ENCODE results near the gene ZNF3. TPM values are rescaled to one million over a fixed set of nuclear protein-coding genes. Genes with fewer than 3 reads are reported as not detected.
A peak's percentile ranks its signal among the peaks of the same experiment; 100 is the strongest.
"Not testable (repeated sequence)": the region's sequence is repeated elsewhere in the genome, so short reads cannot be mapped to it uniquely, and the experiment has no call there.

The ZNF3 gene
- 22.6 and 25.1 TPM in 2 replicates for total RNA-seq (2014; rRNA removed; shearing (Covaris generic))

GRCh38 chr7:100081535-100082102 lies at the start of gene ZNF3:
ZNF3 (minus strand) TSS chr7:100081723; CDS start chr7:100077357, 4,366 bp downstream.
- DNase-seq (ENCODE audit: low read depth): peak; percentile 99

- DNase-seq (ENCODE audit: low read depth): peak; percentile 51
These were observed 49.3 kb upstream of the ZNF3 start for GRCh38 chr7:100130608-100131453.

- not testable (repeated sequence) for DNase-seq (ENCODE audit: low read depth)
These were observed 48.7 kb upstream of the ZNF3 start for GRCh38 chr7:100130220-100130607.

- no peak for DNase-seq (ENCODE audit: low read depth)
These were observed 47.1 kb upstream of the ZNF3 start for GRCh38 chr7:100128637-100128963.

- no peak for DNase-seq (ENCODE audit: low read depth)
These were observed 46.5 kb upstream of the ZNF3 start for GRCh38 chr7:100127866-100128636.

- DNase-seq (ENCODE audit: low read depth): peak; percentile 91
These were observed 45.7 kb upstream of the ZNF3 start, which contains the start of gene MBLAC1 for GRCh38 chr7:100126931-100127865. MBLAC1 (plus strand) TSS chr7:100126967; CDS start chr7:100127396, 429 bp downstream.

GRCh38 chr7:100126239-100126930 lies 44.9 kb upstream of the ZNF3 start:
- no peak for DNase-seq (ENCODE audit: low read depth)

GRCh38 chr7:100124301-100125230 lies 43.0 kb upstream of the ZNF3 start:
- no peak for DNase-seq (ENCODE audit: low read depth)

GRCh38 chr7:100122568-100122967 lies 41.0 kb upstream of the ZNF3 start:
- DNase-seq (ENCODE audit: low read depth): no peak

- DNase-seq (ENCODE audit: low read depth): no peak
These were observed 40.5 kb upstream of the ZNF3 start for GRCh38 chr7:100122067-100122466.

GRCh38 chr7:100120733-100121036 lies 39.2 kb upstream of the ZNF3 start:
- DNase-seq (ENCODE audit: low read depth): no peak

GRCh38 chr7:100119970-100120732 lies 38.6 kb upstream of the ZNF3 start:
- peak; percentile 70 for DNase-seq (ENCODE audit: low read depth)

GRCh38 chr7:100119072-100119969 lies 37.8 kb upstream of the ZNF3 start, which contains the start of the genes CNPY4 and TAF6:
CNPY4 (plus strand) TSS chr7:100119634; CDS start chr7:100119745, 111 bp downstream.
TAF6 (minus strand) TSS chr7:100119358; CDS start chr7:100114209, 5,149 bp downstream.
- peak; percentile 95 for DNase-seq (ENCODE audit: low read depth)

- no peak for DNase-seq (ENCODE audit: low read depth)
These were observed 37.0 kb upstream of the ZNF3 start for GRCh38 chr7:100118388-100119071.

- no peak for DNase-seq (ENCODE audit: low read depth)
These were observed 33.5 kb upstream of the ZNF3 start for GRCh38 chr7:100115026-100115425.

- DNase-seq (ENCODE audit: low read depth): no peak
These were observed 30.4 kb upstream of the ZNF3 start for GRCh38 chr7:100111914-100112313.

- no peak for DNase-seq (ENCODE audit: low read depth)
These were observed 29.6 kb upstream of the ZNF3 start for GRCh38 chr7:100111156-100111555.

All from RPMI7951 (cell line).